K562 (cell line): ENCODE data around the gene NUP98. TPM values are rescaled to one million over a fixed set of nuclear protein-coding genes. Genes with fewer than 3 reads are reported as not detected.

Experiments
- FOXK2 ChIP-seq, 2 experiments: fragments of 450-650 bp; IDR thresholded peaks in 1 of 2; conservative IDR thresholded peaks in 1 of 2; 2 replicates each; pipeline ENCODE4 v1.6.1; 2016; ENCODE audit warnings: low read depth in 2 of 2, mild to moderate bottlenecking in 1 of 2
- FOXO4 ChIP-seq: fragments of 450-650 bp; formaldehyde crosslinking; IDR thresholded peaks from 2 replicates; pipeline ENCODE4 v1.4.0; 2020; ENCODE audit warnings: mild to moderate bottlenecking, moderate library complexity
- KAT8 ChIP-seq: fragments of 450-650 bp; IDR thresholded peaks from 2 replicates; pipeline ENCODE4 v1.6.1; 2016; ENCODE audit warnings: low read depth, mild to moderate bottlenecking
- TFAM ChIP-seq: fragments of 250-450 bp; sonication (Bioruptor Pico); conservative IDR thresholded peaks from 2 replicates; pipeline ENCODE4 v1.5.0; 2021; ENCODE audit warnings: mild to moderate bottlenecking, moderate library complexity
- THAP12 ChIP-seq: fragments of 250-450 bp; sonication (Bioruptor Pico); IDR thresholded peaks from 2 replicates; pipeline ENCODE4 v1.9.0; 2021; ENCODE audit warnings: mild to moderate bottlenecking, inconsistent platforms
- ZNF174 ChIP-seq: fragments of 250-450 bp; sonication (Bioruptor Pico); IDR thresholded peaks from 2 replicates; pipeline ENCODE4 v1.4.0; 2020; ENCODE audit warnings: mild to moderate bottlenecking
- ZNF253 ChIP-seq: fragments of 250-450 bp; sonication (Bioruptor Pico); conservative IDR thresholded peaks from 2 replicates; pipeline ENCODE4 v1.6.1; 2021; ENCODE audit warnings: mild to moderate bottlenecking
- ZNF449 ChIP-seq: fragments of 250-450 bp; sonication (Bioruptor Pico); IDR thresholded peaks from 2 replicates; pipeline ENCODE4 v1.8.0; 2022; ENCODE audit warnings: moderate library complexity, mild to moderate bottlenecking, inconsistent platforms
- ZNF512 ChIP-seq: IDR thresholded peaks from 2 replicates; pipeline ENCODE4 v1.6.1; 2016; ENCODE audit warnings: missing genetic modification characterization, missing compliant biosample characterization
- polyA plus RNA-seq, 8 experiments: library from polyadenylated mRNA; depleted of rRNA in 4 of 8; stranded (reverse) in 5 of 8; unstranded in 3 of 8; fragments of >200 nt; fragmentation: Nextera tagmentation in 2 of 8; fragmentation: Illumina TruSeq in 1 of 8; extraction: Ambion mirVana in 2 of 8; extraction: Trizol in 1 of 8; gene quantifications; 2 replicates each; pipeline versions ENCODE4 v1.2.1 to v1.2.3, GENCODE V29; 2011 to 2014; ENCODE audit warnings: inconsistent platforms in 1 of 8, missing spikeins in 1 of 8
- total RNA-seq, 7 experiments: library from RNA; depleted of rRNA in 6 of 7; stranded (reverse); fragments of >200 nt in 6 of 7; fragmentation: Illumina TruSeq in 2 of 7; extraction: Trizol in 2 of 7; gene quantifications; 2 replicates each; pipeline versions ENCODE4 v1.2.1 to v1.2.3, GENCODE V29; 2011 to 2021; ENCODE audit warnings: low replicate concordance in 1 of 7
- TF ChIP-seq, protein P1 (sequence below), 2 experiments: fragments of 200-800 bp in 1 of 2; sonication (Bioruptor generic) in 1 of 2; sonication (generic) in 1 of 2; formaldehyde crosslinking in 1 of 2; IDR thresholded peaks in 1 of 2; conservative IDR thresholded peaks in 1 of 2; 2 replicates each; pipeline versions ENCODE4 v1.5.0 to v1.6.1; 2016 to 2020; ENCODE audit warnings: missing compliant biosample characterization in 1 of 2, missing genetic modification characterization in 1 of 2, missing genetic modification reagents in 1 of 2
- TF ChIP-seq, protein P2 (sequence below): sonication (generic); formaldehyde crosslinking; IDR thresholded peaks from 2 replicates; pipeline ENCODE4 v1.8.1; 2023; ENCODE audit warnings: mild to moderate bottlenecking, missing genetic modification reagents
- TF ChIP-seq, protein P3 (sequence below): fragments of 250-450 bp; sonication (Bioruptor Pico); IDR thresholded peaks from 2 replicates; pipeline ENCODE4 v1.4.0; 2020

The NUP98 gene
- total and polyA plus RNA-seq, 9 of the 15 experiments (the other 6 are each of a cell fraction or from before 2014, with no cell fraction given): 45.1 to 196 (median 130) TPM

DNA sequence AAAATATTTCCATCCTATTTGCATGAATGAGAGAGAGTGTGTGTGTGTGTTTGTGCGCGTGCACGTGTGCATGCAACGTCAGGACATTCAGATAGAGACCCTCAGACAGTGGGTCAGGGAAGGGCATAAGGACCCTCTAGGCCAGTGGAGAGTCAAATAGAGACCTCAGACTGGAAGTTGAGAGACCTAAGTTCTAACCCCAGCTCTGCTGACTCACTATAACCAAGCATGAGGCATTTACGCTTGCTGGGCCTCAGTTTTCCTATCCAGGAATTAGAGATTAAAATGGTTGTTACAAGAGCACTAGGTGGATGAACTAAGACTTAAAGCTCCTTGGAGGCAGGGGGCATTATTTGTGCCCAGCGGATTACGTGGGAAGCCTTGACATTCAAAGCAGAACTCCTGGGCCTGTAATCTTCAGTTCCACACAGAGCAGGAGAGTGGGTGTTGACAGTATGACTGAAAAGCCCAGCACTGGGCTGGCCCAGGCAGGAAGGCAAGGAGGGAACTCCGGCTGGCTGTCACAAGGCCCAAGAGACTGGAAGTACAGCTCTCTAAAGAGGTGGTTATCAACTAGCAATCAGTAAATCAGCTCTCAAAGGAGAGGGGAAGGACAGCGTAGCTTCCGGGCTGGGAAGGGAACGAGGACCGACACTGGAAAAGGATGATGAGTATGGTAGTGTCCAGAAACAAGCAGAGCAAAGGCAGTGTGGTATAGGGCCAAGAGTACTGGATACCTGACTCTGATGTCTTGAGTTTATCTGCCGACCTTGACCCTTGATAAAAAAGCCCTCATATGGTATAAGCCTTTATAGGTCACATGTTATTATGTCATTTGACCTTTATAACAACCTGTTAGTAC is 34.3 kb upstream of the NUP98 start (continued):
- no peak for TF ChIP-seq KAT8
- TF ChIP-seq, protein P1, sequence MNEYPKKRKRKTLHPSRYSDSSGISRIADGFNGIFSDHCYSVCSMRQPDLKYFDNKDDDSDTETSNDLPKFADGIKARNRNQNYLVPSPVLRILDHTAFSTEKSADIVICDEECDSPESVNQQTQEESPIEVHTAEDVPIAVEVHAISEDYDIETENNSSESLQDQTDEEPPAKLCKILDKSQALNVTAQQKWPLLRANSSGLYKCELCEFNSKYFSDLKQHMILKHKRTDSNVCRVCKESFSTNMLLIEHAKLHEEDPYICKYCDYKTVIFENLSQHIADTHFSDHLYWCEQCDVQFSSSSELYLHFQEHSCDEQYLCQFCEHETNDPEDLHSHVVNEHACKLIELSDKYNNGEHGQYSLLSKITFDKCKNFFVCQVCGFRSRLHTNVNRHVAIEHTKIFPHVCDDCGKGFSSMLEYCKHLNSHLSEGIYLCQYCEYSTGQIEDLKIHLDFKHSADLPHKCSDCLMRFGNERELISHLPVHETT (CRISPR knock-in tag; conservative IDR thresholded peaks at IDR 0.05 in 1 of 2, IDR thresholded peaks at IDR 0.05 in 1 of 2): 0 out of 4 replicates have a peak, but pooled peaks of 1 of the 2 experiments have one; percentile 36
- no peak for TF ChIP-seq ZNF174 (CRISPR knock-in tag)
- TF ChIP-seq, protein P2, sequence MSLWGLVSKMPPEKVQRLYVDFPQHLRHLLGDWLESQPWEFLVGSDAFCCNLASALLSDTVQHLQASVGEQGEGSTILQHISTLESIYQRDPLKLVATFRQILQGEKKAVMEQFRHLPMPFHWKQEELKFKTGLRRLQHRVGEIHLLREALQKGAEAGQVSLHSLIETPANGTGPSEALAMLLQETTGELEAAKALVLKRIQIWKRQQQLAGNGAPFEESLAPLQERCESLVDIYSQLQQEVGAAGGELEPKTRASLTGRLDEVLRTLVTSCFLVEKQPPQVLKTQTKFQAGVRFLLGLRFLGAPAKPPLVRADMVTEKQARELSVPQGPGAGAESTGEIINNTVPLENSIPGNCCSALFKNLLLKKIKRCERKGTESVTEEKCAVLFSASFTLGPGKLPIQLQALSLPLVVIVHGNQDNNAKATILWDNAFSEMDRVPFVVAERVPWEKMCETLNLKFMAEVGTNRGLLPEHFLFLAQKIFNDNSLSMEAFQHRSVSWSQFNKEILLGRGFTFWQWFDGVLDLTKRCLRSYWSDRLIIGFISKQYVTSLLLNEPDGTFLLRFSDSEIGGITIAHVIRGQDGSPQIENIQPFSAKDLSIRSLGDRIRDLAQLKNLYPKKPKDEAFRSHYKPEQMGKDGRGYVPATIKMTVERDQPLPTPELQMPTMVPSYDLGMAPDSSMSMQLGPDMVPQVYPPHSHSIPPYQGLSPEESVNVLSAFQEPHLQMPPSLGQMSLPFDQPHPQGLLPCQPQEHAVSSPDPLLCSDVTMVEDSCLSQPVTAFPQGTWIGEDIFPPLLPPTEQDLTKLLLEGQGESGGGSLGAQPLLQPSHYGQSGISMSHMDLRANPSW (CRISPR knock-in tag): no peak
- no peak for TF ChIP-seq ZNF512 (tag)
- TF ChIP-seq ZNF449: 0 out of 2 replicates have a peak, but pooled peaks have one; percentile 35
- no peak for TF ChIP-seq TFAM (CRISPR knock-in tag)
- no peak for TF ChIP-seq FOXO4 (CRISPR knock-in tag)
- peak; percentile 61 to 67; a peak in 2 of 4 replicates for TF ChIP-seq FOXK2 (conservative IDR thresholded peaks at IDR 0.05 in 1 of 2, IDR thresholded peaks at IDR 0.05 in 1 of 2; ENCODE audit: low read depth in 2 of 2)
- TF ChIP-seq ZNF253 (CRISPR knock-in tag): no peak
- TF ChIP-seq, protein P3, sequence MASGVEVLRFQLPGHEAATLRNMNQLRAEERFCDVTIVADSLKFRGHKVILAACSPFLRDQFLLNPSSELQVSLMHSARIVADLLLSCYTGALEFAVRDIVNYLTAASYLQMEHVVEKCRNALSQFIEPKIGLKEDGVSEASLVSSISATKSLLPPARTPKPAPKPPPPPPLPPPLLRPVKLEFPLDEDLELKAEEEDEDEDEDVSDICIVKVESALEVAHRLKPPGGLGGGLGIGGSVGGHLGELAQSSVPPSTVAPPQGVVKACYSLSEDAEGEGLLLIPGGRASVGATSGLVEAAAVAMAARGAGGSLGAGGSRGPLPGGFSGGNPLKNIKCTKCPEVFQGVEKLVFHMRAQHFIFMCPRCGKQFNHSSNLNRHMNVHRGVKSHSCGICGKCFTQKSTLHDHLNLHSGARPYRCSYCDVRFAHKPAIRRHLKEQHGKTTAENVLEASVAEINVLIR (CRISPR knock-in tag): no peak
- no peak for TF ChIP-seq THAP12 (CRISPR knock-in tag)
